ENCODE measurements around the gene ISM1. TPM values are rescaled to one million over a fixed set of nuclear protein-coding genes. Genes with fewer than 3 reads are reported as not detected.

The ISM1 gene
- total RNA-seq, 1 experiment from 2014 or later, result 0.20 TPM

DNA sequence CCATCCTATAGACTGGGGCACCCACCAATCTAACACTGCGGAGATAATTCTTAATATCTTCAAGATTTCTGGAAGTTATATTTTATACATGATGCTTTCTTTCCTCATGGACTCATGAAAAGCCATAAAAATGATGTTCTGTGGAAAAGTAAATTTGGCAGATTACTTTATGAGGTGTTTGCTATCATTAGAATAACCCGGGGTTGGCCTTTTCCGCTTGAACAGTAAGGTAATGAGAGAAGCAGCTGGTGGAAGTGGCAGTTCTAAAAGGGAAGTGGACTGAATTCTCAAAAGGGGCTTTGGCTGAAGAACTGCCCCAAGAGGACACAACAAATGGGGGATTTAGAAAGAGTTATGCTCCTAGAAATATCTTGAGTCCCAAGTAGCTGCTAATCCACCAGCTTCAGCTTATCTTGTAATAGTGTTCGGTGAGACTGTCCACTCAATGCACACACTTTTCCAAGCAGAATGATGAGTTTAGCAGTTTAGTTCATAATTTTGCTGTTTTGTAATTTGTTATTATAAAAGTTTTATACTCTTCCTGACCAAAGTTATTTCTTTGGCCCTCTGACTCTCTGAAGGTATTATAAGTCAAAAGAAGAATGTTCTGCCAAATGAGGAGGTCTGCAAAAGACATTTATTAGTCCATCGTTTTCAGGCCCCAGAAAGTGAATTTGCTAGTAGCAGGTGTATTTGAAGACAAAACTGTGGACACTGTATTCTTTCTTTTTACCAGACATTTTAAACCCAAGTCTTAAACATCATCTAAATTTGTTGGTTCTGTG, 2.9 kb downstream of the ISM1 start:
- no peak overlapping the region for H3K56ac ChIP-seq (ENCODE audit: insufficient read length, low read depth, low read length)
- H3T11ph ChIP-seq (ENCODE audit: low read length), result no peak overlapping the region
- no CpG with 5 or more reads among the region's 5 CpGs for WGBS (ENCODE audit: extremely low coverage, insufficient read length, low lambda C conversion rate)
- no peak overlapping the region for H3K4me2 ChIP-seq (ENCODE audit: insufficient read depth, insufficient read length, low read length)
- H3K4me1 Mint-ChIP-seq, result peaks cover 13 to 17% of the 10 kb centered on the region in 2 experiments
- peaks cover 66% of the 10 kb centered on the region for H3K27me3 Mint-ChIP-seq (ENCODE audit: low read depth)
- H3K9me3 ChIP-seq (ENCODE audit: control insufficient read depth, low read depth, low read length), result no peaks in the 10 kb centered on the region
- no peak overlapping the region for H3K27ac ChIP-seq (ENCODE audit: insufficient read length, low read depth, low read length)
- no peak overlapping the region for H2BK5ac ChIP-seq (ENCODE audit: insufficient read length, low read length)
- H3K4ac ChIP-seq (ENCODE audit: low read depth, low read length), result no peak overlapping the region
- H4K91ac ChIP-seq (ENCODE audit: insufficient read length, low read depth, low read length), result no peak overlapping the region
- H2AFZ ChIP-seq (ENCODE audit: low read length), result no peak overlapping the region
- H3K23me2 ChIP-seq (ENCODE audit: insufficient read length, low read depth, low read length, poor library complexity, severe bottlenecking), result peaks cover 27% of the 10 kb centered on the region
- H3K9ac ChIP-seq (ENCODE audit: extremely low read depth, insufficient read length, low read length), result no peak overlapping the region
- no peak overlapping the region for H4K5ac ChIP-seq (ENCODE audit: insufficient read length, low read depth, low read length)
- H2BK120ac ChIP-seq (ENCODE audit: low read depth, low read length, poor library complexity, severe bottlenecking), result no peak overlapping the region
- no peak overlapping the region; a peak in 1 of 7 replicates for H3K27ac Mint-ChIP-seq
- H3K4me1 ChIP-seq (ENCODE audit: insufficient read depth, low read length), result no peaks in the 10 kb centered on the region
- no peak overlapping the region for H3K23ac ChIP-seq (ENCODE audit: insufficient read length, low read depth, low read length)
- no peaks in the 10 kb centered on the region for H3K79me2 ChIP-seq (ENCODE audit: insufficient read depth, low read length)
- H2BK15ac ChIP-seq (ENCODE audit: low read depth, low read length), result no peak overlapping the region
- H3K4me3 Mint-ChIP-seq, result no peak overlapping the region
- H2AK5ac ChIP-seq (ENCODE audit: insufficient read length, low read length), result no peak overlapping the region
- no peak overlapping the region for H4K8ac ChIP-seq (replicated peaks; ENCODE audit: insufficient read length, low read depth, low read length)
- H3K9me3 Mint-ChIP-seq, result no peaks in the 10 kb centered on the region; a peak in 2 of 5 replicates
- no peak overlapping the region for H2BK20ac ChIP-seq (ENCODE audit: low read depth, low read length, poor library complexity, severe bottlenecking)
- no peaks in the 10 kb centered on the region for H3K79me1 ChIP-seq (ENCODE audit: insufficient read depth, low read depth, low read length, poor library complexity, severe bottlenecking)
- no peak overlapping the region for H3K18ac ChIP-seq (ENCODE audit: insufficient read length, low read depth, low read length)
- no peaks in the 10 kb centered on the region; a peak in 1 of 7 replicates for H3K36me3 Mint-ChIP-seq (ENCODE audit: insufficient read depth in 1 of 3, low read depth in 3 of 3)
- H3K14ac ChIP-seq (ENCODE audit: insufficient read depth, low read length), result no peak overlapping the region
- TF ChIP-seq, protein P1, sequence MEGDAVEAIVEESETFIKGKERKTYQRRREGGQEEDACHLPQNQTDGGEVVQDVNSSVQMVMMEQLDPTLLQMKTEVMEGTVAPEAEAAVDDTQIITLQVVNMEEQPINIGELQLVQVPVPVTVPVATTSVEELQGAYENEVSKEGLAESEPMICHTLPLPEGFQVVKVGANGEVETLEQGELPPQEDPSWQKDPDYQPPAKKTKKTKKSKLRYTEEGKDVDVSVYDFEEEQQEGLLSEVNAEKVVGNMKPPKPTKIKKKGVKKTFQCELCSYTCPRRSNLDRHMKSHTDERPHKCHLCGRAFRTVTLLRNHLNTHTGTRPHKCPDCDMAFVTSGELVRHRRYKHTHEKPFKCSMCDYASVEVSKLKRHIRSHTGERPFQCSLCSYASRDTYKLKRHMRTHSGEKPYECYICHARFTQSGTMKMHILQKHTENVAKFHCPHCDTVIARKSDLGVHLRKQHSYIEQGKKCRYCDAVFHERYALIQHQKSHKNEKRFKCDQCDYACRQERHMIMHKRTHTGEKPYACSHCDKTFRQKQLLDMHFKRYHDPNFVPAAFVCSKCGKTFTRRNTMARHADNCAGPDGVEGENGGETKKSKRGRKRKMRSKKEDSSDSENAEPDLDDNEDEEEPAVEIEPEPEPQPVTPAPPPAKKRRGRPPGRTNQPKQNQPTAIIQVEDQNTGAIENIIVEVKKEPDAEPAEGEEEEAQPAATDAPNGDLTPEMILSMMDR (conservative IDR thresholded peaks at IDR 0.05), result no peak
- H3K27me3 ChIP-seq (ENCODE audit: insufficient read depth, low read length), result peaks cover 17% of the 10 kb centered on the region
- no peak overlapping the region for H2BK12ac ChIP-seq (ENCODE audit: insufficient read length, low read depth, low read length)
- no peak for DNase-seq
- no peaks in the 10 kb centered on the region for H4K20me1 ChIP-seq (ENCODE audit: control insufficient read depth, insufficient read depth, insufficient read length)

Measured in H9 (cell line).